NCI-H2029 (cell line): Measurements from ENCODE around the gene VAV1.
"Not testable (repeated sequence)": the region's sequence is repeated elsewhere in the genome, so short reads cannot be mapped to it uniquely, and the experiment has no call there.

Experiments used
- DNase-seq: peaks from one replicate; lab custom pipeline; 2025; lab: John Stamatoyannopoulos, UW

VAV1 gene

DNA sequence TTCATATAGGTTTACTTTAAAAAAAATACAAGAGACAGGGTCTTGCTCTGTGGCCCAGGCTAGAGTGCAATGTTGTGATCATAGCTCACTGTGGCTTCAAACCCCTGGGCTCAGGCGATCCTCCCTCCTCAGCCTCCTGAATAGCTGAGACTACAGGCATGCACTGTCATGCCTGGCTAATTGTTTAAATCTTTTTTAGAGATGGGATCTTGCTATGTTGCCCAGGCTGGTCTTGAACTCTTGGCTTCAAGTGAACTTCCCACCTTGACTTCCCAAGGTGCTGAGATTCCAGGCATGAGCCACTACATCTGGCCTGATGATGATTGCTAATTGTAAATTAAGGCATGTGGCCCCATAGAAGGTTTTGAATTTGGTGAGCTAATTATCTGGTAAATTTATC, 79.5 kb downstream of the VAV1 start:
- no peak for DNase-seq

DNA sequence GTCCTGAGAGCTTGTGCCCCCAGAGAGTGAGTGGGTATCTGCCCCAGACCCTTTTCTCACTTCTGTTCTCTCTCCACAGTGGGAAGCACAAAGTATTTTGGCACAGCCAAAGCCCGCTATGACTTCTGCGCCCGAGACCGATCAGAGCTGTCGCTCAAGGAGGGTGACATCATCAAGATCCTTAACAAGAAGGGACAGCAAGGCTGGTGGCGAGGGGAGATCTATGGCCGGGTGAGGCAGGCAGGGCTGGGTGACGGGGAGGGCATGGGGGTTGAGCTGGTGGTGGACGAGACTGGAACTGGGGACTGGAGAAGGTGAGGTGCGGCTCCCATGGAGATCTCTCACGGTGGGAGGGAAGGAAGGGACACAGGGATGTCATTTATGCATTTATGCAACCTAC, 81.4 kb downstream of the VAV1 start:
- no peak for DNase-seq

DNA sequence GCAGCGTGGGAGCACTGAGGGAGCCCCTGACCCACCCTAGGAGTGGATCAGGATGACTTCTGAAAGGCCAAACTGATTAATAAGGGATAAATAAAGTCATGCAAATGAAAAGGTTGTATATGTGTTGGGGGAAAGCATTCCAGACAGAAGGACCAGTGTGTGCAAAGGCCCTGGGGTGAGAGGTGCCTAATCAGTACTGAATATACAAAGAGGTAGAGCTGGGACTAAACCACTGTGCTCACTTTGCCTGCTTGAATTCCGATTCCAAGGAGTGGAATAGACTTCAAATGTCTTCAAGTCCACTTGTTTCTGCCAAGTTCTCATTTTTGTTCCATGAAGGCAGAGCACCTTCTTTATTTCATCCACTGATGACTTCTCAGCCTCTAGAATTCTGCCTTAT, 82.2 kb downstream of the VAV1 start:
- no peak for DNase-seq

DNA sequence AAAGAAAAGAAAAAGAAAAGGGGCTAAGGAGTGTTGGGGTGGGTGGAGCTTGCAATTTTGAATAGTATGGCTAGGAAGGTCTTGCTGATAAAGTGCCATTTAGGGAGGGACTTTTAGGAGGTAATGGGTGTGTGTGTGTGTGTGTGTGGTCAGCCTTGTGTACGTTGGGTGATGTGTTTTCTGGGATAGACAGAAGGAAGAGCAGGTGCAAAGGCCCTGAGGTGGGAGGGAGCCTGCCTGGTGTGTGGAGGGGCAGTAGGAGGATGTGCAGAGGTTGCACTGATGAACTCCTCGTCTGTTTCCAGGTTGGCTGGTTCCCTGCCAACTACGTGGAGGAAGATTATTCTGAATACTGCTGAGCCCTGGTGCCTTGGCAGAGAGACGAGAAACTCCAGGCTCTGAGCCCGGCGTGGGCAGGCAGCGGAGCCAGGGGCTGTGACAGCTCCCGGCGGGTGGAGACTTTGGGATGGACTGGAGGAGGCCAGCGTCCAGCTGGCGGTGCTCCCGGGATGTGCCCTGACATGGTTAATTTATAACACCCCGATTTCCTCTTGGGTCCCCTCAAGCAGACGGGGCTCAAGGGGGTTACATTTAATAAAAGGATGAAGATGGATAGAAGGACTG, 84.4 kb downstream of the VAV1 start:
- DNase-seq = no peak

DNA sequence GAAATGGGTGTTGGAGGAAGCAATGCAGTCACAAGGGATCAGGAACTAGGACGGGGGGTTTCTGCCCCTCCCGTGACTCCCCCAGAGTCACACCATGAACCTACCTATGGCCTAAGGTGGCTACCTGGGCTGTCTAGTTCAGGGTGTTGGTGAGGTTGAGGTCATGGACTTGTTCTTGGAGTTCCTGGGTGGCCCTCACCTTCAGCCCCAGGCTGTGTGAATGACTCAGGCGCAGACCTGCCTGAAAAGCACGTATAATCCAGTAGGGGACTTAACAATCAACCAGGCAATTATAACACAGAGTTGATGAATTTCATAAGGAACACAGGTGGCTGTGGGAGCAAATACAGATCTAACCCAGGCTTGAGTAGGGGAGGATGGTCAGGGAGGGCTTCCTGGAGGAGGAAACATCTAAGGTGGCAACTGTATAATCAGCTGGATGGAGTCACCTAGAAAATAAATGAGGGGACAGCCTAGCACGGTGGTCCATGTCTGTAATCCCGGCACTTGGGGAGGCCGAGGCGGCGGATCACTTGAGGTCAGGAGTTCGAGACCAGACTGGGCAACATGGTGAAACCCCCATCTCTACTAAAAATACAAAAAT, 89.3 kb downstream of the VAV1 start:
- no peak for DNase-seq

DNA sequence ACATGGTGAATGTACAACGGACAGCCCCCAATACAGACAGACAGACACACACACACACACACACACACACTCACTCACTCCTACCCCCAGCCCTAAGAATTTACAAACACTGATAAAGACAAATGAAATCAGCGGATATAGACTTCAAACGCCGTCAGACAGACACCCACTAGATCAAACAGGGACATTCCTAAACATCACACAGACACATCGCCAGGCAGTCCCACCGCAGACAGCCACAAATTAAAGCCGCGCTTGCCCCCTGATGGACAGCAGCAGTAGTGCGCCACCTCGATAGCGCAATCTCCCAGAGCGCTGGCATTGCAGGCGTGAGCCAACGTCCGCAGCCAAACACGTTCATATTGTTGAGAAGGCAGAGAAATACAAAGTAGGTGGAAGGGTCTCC, 90.2 kb downstream of the VAV1 start:
- peak; percentile 71 for DNase-seq

DNA sequence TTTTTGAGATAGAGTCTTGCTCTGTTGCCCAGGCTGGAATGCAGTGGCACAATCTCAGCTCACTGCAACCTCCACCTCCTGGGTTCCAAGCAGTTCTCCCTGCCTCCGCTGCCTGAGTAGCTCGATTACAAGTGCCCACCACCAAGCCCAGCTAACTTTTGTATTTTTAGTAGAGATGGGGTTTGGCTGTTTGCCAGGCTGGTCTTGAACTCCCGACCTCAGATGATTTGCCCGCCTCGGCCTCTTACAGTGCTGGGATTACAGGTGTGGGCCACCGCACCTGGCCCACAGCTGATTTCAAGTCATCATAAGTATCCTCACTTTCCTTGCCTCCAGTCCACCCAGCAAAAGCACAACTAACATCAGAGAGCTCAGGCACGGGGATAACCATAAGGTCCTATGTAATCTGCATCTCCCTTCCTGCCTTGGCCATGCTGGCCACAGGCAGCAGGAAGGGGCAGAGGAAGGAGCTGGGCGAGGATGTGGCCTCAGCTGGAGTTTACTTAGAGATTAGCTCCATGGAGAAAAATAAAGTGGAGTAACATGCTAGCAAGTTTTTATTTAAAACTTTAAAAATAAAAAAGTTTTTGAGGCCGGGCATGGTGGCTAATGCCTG, 91.9 kb downstream of the VAV1 start:
- DNase-seq = no peak

DNA sequence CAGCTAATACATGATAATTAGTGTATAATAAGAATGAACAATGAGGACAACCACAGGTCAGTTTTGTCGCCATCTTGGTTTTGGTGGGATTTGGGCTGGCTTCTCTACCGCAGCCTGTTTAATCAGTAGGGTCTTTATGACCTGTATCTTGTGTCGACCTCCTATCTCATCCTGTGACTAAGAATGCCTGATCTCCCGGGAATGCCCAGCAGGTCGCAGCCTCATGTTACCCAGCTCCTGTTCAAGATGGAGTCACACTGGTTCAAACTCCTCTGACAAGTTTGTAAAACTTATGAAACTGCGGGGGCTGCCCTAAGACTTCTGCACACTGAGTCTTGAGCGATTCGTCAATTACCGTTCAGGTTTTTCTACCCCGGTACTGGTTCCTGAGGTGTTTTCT, 93.3 kb downstream of the VAV1 start:
- DNase-seq = no peak

DNA sequence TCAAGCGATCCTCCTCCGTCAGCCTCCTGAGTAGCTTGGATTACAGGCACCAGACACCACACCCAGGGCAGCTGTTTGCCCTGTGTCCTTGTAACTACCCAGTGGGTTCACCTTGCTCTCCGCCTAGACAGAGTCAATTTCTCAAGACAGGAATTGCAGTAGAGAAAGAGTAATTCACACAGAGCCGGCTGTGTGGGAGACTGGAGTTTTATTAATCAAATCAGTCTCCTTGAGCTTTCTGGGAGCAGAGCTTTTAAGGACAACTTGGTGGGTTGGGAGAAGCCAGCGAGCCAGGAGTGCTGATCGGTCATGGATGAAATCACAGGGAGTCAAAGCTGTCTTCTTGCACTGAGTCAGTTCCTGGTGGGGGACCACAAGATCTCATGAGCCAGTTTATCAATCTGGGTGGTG, 94.2 kb downstream of the VAV1 start:
- no peak for DNase-seq

DNA sequence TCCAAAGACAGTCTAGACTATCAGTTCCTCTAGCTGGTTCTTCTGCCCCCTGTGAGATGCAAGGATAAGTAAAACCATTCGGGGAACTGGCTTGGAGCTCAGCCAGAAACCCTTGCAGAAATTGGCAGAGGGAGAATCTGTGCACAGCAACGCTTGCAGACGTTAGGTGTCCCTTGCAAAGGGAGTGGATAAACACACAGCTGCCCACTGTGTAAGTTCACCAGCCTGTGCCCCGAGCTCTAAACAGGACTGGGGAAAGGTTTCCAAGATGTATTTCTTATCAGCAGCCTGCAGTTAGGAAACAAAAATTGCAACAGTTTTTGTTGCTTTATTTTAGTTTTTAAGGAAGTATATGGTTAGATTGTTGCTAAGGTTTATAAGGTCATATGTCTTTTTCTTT, 95.8 kb downstream of the VAV1 start:
- no peak for DNase-seq

DNA sequence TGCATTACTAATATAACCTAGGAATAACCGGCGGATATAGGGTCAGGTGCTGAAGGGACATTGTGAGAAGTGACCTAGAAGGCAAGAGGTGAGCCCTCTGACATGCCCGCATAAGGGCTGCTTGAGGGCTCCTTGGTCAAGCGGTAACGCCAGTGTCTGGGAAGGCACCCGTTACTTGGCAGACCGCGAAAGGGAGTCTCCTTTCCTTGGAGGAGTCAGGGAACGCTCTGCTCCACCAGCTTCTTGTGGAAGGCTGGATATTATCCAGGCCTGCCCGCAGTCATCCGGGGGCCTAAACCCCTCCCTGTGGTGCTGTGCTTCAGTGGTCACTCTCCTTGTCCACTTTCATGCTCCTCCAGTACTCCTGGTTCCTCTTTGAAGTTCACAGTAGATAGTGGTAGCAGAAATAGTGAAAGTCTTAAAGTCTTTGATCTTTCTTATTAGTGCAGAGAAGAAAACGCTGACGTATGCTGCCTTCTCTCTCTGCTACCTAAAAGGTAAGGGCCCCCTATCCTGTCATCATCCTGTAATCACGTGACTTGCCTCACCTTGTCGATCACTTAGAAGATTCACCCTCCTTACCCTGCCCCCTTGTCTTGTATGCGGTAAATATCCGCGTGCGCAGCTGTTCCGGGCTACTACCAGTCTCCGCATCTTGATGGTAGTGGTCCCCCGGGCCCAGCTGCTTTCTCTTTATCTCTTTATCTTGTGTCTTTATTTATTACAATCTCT, 96.8 kb downstream of the VAV1 start:
- not testable (repeated sequence) for DNase-seq

DNA sequence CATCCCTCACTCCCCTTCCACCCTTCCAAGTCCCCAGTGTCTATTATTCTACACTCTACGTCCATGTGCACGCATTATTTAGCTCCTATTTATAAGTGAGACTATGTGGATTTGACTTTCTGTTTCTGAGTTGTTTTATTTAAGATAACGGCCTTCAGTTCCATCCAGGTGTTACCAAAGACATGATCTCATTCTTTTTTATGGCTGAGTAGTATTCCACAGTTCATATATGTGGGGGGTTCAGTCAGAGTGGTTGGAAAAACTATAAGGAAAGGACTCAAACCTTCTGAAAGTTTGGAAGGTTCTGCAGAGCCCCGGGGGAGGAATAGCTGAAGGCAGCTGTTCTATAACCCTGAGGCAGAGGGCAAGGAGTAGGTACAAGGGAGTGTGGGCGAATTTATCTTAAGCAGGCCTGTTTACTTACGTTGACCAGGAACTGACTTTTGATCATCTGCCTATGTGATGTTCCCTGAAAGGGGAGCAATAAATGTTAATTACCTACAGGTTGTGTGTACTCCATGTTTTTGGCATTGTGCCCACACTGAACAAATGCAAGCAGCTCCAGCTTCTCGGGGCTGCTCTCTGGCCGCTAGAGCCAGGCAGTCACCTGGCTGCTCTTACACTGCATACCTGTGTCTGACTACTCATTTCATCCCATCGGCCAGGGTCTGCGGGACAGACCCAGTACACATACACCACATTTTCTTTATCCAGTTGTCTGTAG, 101.4 kb downstream of the VAV1 start:
- DNase-seq = no peak

DNA sequence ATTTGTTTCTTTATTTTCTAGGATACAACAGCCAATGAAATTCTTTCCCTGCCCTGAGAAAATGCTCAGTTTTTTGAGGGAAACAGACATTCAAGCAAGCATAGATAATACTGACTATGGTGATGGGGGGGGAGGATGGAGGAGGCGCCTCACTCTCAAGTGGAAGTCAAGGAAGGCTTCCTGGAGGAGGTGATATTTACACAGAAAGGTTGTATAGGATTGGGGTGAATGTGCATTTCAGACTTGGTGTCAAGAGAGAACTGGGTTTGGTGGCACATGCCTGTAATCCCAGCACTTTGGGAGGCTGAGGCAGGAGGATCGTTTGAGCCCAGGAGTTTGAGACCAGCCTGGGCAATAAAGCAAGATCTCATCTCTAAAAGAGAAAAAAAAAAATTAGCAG, 102.7 kb downstream of the VAV1 start:
- no peak for DNase-seq

DNA sequence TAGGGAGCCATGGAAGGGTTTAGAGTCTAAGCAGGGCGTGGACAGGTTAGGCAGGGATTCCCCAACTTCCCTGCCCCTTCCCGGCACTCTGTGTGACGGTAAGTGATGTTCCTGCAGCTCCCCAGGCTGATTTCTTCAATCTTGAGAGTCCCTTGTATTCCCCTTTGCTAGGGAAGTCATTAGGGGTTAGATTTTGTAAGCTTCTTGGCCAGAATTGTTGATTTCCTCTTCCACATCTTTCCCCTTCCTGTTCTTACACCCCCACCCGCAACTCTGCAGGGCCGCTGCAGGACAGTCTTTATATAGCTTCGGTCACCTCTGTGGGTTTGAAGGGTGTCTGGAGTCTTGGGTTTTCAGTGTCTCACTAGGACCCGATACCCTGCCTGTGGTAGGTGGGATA, 104.2 kb downstream of the VAV1 start:
- DNase-seq = no peak

DNA sequence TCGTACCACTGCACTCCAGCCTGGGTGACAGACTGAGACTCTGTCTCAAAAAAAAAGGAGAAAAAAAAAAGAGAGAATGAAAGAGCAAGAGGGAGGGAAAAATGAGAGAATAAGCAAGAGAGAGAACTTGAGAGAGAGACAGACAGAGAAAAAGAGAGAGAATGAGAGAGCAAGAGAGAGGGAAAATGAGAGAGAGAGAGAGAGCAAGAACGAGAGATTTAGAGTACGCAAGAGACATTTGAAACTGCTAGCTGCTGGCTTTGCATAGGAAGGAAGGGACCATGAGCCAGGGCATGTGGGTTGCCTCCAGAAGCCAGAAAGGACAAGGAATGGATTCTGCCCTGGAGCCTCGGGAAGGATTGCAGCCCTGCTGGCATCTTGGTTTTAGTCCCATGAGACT, 105.3 kb downstream of the VAV1 start:
- no peak for DNase-seq

DNA sequence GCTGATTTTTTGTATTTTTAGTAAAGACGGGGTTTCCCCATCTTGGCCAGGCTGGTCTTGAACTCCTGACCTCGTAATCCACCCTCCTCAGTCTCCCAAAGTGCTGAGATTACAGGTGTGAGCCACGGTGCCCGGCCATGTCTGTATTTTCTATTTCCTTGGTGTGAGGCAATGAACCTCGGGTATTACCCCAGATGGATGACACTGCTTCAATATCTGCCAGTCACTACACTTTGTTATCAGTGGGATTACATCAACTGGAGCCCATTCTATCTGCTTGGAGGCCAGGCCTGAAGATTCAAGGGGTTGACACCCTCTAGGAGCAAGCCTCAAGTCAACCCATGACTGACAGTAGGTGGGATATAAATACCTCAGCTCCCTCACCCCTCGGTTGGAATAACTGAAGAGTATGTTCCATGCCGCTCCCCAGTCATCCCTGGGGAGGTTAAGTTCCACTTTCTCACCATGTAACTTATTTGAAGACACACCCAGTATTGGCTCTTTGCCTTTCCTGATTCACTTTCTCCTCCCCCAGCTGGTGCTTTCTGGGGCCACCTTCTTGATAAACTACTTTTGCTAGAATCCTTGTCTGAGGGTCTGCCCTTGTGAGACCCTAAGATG, 113.9 kb downstream of the VAV1 start:
- no peak for DNase-seq

DNA sequence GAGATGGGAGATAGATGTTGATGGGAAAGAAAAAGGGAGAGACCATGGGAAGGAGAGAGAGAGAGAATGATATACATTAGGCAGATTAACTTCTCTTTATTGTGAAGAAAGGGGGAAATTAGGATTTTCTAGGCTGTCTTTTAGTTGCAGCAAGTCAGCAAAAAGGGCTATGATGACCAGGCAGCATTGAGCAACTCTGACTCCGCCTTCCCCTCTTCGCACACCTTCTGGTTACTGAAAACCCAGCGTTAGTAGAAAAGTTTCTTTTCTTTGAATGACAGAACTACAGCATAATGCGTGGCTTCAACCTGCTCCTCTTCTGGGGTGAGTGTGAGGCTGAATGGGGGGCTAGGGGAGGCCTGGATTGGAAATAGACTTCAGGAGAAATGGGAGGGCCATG, 114.8 kb downstream of the VAV1 start, which contains the start of gene ADGRE1:
Gene ADGRE1 (plus strand): TSS at position 264 of the 400 bp plus-strand sequence. CDS start 30 bp downstream, at position 294.
- DNase-seq = no peak

DNA sequence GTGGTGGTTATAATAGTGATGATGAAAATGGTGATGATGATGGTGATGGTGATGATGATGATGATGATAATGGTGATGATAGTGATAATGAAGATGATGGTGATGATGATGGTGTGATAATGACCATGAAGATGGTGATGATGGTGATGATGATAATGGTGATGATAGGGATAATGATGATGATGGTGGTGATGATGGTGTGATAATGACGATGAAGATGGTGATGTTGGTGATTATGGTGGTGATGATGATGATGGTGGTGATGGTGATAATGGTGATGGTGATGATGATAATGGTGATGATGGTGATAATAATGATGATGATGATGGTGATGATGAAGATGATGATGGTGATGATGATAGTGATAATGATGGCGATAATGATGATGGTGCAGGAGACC, 116.5 kb downstream of the VAV1 start:
- no peak for DNase-seq

DNA sequence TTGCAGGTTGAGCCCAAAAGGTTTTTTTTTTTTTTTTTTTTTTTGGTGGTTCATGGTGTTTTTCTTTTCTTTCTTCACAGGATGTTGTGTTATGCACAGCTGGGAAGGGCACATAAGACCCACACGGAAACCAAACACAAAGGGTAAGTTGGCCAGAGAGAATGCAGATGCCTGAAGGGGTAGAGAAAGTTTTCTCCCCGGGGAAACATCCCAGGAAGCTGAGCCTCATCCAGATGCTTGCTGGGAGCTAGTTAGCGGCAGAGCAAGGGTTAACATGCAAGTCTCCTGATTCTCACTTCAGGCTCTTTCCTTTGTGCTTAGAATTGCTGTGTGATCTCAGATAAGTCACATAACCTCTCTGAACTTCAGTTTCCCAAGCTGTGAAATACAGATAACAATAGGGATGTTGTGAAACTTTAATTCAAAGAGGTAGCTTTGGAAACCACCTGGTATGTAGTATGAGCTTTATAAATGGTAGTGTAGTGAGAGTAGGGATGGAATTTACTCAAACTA, 117.9 kb downstream of the VAV1 start:
- DNase-seq = no peak

DNA sequence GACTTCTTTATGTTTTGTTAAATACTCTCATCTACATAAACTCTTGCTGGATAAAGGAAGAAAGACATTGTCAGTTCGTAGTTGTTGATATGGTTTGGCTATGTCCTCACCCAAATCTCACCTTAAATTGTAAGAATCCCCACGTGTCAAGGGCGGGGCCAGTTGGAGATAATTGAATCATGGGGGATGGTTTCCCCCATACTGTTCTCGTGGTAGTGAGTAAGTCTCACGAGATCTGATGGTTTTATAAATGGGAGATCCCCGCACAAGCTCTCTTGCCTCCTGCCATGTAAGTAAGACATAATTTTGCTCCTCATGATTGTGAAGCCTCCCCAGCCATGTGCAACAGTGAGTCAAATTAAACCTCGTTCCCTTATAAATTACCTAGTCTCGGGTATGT, 118.4 kb downstream of the VAV1 start:
- no peak for DNase-seq

DNA sequence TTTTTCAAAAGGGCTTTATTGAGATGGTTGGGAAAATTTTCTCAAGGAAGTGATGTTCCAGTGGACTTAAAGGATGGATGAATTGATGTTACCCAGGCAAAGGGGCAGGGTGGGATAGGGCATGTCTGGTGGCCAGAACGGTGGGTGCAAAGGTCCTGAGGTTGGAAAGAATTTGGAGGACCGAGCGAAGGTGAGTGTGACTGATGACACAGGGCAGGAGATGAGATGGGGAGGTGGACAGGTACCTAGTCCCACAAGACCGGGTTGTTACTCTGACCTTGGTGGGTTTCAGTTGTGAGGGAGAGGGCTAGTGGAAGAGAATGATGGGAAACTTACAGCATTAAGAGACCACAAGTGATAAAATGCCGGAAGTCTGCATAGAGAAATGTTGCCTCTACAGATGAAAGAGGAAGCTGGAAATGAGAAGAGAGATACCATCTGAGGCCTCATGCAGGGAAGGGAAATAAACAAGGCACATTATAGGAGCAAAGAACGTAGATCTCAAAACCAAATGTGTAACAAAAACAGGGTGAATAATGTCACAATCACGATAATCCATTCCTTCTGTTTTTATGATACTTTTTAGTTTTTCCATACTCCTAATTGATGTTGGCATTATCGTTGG, 119.4 kb downstream of the VAV1 start:
- DNase-seq = no peak
